NCI-H2227 treated with DMSO at 0.1 percent for 48 hours (cell line): Measurements from ENCODE around the gene NPB.

ENCODE experiments used
- DNase-seq: peaks from one replicate; lab custom pipeline; 2025; lab: John Stamatoyannopoulos, UW

Gene NPB

DNA sequence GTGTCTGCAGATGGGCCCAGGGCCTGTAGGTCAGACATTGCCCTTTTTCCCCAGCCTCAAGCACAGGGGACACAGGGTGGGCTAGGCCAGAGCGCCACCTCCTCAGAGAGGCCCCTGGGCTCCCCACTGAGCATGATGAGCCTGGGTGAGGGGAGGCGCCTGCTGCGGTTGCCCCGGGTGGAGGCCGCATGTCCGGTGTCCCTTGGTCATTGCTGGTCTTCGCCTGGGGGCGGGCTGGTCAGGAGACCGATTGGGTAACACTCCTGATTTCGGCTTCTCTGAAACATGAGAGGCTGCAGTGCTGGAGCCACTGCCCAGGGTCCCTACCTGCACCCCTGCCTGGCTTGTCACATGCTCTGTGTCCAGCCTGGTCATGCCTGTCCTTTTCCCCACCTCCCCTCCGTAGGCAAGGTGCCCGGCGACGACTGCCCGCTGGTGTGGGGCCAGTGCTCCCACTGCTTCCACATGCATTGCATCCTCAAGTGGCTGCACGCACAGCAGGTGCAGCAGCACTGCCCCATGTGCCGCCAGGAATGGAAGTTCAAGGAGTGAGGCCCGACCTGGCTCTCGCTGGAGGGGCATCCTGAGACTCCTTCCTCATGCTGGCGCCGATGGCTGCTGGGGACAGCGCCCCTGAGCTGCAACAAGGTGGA is 2.4 kb upstream of the NPB start:
- no peak for DNase-seq

DNA sequence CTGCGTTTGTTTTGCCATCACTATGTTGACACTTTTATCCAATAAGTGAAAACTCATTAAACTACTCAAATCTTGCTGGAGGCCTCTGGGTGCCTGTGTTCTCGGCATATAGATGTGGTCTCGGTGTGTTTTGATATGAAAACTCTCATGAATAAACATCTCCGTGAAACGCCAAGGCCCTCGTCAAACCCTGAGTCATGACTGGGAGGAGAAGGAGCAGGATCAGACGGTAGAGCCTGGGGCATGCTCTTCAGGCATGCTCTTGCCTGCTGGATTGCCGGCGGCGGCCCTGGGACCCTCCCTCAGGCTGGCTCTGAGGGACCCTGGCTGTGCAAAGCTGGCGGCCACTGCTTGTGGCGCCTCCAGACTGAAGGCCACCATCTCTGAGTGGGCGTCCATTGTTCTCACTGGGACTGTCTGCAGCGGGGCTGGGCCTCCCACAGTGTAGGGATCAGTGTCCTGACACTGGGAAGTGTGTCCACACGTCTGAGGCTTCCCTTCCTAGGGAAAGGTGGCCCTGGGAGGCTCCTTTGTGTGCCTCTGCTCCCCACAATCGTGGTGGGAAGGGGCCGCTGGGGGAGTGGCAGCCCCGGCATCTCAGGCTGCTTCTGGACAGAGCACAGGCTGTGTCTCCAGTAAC is 1.7 kb upstream of the NPB start:
- no peak for DNase-seq

DNA sequence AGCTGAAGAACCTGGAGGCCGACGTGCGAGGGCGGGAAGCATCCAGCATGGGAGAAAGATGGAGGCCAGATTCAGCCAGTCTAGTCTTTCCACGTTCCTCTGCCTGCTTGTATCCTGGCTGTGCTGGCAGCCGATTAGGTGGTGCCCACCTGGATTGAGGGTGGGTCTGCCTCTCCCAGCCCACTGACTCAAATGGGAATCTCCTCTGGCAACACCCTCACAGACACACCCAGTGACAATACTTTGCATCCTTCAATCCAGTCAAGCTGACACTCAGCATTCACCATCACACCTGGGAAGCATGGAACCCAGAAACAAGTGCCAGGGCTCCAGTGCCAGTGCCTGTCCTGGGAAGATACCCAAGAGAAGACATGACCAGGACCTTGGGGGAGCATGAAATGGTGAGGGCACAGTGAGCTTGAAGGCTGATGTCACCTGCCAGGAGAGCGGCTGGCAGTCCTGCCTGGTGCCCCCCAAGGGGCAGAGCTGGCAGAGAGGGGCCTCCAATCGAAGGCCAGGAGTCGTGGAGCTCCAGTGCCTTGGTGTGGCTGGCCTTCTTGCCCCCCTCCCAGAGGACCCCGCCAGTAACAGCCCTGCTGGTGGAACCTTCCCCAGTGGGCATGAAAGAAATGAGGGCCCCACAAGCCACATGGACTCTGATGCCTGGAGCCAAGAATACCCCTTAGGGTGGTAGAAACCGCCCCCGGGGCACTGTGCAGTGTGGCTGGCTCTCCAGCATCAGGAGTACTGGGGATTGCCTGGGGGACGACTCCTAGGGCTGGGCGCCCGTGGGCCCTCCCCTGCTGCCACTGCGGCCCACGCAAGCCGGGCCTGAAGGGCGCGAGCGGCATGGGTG is 643 bp upstream of the NPB start:
- DNase-seq, result no peak

DNA sequence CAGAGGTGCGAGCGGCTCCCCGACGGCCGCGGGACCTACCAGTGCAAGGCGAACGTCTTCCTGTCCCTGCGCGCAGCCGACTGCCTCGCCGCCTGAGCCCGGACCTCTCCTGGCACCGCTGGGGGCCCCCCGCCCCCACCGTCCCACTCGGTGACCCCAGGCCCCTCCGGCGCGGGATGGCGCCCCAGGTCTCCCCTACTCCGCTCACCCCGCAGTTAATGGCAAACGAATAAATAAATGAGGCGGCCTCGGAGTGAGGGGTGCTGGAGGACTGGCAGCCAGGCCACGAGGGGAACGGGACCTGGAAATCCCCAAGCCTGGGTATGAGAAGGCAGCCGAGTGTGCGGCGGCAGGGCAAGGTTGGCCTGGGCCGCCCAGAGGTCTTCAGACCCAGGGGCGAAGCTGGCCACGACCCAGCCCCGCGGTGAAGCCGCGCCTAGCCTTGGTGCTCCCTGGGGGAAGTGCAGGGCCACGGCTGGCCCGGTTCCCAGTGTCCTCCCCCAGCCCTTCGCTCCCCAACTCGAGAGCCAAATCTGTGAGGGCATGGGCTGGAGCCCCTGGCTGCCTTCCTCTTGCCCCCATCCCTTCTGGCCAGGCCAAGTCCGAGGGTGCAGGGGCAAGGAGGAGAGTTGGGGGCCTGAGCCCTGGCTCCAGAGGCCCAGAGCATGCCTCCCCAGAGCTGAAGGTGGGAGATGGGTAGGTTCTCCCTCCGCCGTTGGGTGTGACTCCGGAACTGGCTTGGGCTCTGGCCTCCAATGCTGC is 796 bp downstream of the NPB start:
- DNase-seq, result no peak

DNA sequence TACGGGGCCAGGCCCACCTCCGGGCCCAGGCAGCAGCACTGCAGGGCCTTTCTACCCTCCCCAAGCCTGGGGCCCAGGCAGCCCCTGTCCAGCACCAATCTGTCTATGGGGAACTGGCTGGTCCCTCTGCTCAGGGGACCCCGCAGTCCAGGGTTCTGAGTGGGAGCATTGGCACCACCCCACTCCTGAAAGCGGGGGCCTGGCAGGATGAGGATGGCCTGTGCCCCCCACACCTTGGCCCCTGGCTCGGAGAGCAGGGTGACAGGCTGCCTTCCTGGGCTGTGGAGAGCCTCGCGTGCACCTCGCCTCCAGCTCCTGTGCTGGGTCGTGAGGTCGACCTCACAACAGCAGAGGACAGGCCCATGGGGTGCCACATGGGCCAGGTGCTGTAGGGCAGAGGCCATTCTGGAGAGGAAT is 1.4 kb downstream of the NPB start:
- no peak for DNase-seq

DNA sequence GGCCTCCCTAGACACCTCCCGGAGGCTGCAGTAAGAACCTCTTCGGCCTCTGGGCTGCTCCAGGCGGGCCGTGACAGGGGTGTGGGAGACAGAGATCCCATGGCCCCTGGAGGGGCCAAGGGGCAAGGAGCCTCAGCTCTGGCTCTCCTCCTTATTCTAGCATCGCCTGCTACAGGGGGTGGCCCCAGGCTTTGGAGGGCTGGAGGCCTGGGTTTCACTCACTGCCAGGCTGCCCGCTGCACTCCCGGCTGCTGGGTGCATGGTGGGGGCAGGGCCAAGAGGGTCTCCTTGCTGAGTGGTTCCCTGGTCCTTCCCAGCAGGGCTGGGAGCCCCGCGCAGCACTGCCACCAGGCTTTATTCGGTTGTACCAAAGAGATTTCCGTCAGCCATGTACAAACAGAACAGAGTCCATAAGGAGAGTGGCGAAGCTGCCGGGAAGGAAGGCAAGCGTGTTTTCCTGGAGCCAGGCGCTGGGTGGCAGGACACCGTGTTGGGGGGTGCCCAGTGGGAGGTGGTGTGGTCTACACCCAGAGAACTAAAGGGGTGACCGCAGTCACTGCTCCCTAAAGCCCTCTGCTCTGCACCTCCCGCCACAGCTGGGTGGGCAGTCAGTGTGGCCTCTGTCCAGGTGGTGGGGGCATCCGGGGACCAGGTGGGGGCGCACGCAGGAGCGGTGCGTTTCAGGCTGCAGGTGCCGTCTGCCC is 2.0 kb downstream of the NPB start:
- DNase-seq, result no peak

DNA sequence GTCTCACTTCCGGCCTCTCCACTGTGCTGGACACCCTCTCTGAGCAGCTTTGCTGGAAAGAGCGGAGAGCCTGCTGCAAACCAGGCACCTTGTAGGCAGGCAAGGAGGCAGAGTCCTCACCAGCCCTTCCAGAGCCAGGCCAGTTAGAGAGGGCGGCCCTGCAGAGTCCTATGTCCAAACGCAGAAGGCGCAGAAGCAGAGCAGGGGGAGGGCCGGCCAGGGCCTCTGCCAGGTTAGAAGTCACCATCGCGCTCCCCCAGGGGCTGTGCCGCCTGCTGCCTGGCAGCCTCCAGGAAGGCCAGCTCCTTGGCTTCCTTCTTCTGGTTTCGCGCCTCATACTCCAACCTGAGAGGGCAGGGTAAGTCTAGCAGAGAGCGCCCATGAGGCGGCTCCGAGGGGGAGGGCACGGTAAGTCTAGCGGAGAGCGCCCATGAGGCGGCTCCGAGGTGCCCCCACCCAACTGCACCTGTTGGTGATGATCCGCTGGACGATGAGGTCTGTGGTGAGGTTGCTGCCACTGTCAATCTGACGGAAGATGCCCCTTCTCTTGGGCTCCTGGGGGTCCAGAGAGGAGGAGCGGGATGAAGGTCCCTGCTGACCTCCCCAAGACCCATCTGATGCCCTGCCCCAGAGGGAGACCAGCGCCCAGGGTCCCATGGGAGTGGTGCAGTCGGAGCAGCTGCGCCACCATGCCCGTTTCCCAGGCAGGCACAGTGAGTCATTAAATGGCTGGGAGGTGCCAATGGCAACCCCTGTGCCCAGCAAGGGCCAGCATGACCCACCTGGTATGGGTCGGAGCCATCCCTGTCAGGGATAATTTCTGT is 2.8 kb downstream of the NPB start:
- no peak for DNase-seq

DNA sequence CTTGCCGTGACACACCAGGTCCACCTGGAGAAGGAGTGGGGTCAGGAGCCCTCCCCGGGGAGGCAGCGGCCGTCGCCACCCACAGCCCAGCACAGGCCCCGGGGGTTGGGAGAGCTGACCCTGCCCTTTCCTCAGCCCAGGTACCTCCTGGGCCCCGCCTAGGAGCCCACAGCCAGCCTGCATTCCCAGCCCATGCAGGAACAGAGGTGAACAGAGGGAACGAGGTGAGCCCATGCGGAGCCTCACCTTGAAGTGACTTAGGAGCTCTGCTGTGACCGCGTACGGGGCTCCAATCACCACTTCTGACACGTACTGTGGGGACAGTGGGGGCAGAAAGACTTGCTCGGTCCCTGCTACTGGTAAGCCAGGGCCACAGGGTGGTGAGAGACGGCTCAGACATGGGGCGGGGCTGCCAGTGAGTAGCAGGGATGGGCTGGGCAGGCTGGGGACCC is 3.4 kb downstream of the NPB start:
- no peak for DNase-seq

DNA sequence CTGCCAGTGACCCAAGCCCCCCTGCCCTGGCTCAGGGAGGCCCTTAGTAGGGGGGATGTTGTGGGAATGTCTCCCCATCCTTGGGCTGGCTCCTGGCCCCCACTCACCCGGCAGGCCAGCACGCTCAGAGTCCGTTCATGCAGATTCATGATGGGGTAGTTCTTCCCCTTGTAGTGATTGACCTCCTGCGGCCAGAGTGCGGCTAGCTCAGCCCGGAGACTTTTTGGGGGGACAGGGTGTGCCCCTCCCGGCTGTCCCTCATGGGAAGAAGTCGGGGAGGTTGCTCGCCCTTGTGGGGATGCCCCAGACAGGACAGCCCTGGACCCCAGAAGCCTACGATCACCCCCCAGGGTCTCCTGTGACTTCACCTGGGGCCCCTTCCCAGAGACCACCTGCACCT is 4.0 kb downstream of the NPB start:
- DNase-seq, result no peak

DNA sequence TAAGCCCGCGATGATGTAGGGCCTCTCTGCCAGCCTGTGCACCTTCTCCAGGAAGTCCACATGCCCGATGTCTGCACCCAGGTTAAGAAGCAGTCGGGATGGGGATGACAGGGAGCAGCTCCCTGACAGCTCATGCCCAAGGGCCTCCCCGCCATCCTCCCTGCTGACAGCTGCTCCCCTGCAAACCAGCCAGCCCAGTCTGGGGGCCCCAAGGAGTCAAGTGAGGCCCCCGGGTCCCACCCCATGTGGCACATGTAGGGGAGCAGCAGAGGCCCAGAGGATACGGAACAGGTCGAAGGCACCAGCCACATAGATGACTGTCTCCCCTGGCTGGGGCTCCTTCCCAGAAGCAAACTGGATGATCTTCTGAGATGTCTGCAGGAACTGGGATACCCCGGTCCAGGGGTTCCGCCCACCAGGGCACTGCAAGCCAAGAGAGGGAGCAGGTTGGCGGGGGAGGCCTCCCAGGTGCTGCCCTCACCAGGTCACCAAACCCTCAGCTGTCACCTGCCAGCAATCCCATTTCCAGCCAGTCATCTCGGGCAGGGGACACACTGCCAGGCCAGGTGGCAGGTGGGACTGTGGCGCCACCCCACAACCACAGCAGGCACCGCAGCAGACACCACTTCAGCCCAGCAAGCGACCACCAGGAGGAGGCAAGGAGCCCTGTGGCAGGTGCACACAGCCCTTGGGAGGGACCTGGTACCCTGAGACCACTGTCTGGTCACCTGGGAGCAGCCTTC is 4.6 kb downstream of the NPB start:
- no peak for DNase-seq

DNA sequence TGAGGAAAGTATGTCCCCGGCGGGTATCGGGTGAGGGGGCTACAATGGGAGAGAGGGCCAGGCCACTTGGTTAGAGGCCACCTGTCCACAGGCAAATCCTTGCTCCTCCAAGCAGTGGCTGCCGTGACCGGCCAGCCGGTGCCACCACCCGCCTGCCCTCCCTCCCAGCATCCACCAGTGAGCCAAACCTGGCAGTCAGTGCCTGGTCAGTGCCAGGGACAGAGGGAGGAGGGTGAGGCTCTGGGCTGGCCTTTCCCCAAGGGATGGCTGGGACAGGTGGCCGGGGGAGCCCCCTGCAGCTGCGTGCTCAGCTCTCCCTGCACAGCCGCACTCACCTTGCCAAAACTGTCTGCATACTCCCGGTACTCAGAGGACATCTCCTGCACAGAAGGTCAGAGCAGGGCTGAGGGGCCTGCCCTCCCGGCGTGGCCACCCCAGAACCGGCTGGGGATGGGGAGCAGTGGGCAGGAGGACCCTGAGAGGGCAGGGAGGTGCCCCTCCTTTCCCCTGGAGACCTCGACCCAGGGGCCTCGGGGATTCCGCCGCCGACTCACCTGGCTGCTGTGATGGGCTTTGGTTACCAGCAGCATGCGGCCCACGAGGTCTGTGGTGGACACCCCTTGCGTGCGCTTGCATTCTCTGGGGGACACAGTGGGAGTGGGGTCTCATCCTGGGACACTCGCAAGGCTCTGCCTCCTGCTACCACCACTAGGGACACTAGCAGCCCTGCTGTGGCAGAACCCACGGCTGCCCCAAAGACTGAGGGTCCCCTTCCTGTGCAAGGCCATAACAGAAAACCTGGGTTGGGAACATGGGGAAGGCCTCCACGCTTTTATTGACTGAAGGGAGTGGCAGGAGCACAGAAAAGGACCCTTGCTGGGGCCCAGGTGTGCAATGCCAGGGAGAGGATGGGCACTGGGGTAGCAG is 5.4 kb downstream of the NPB start:
- no peak for DNase-seq

DNA sequence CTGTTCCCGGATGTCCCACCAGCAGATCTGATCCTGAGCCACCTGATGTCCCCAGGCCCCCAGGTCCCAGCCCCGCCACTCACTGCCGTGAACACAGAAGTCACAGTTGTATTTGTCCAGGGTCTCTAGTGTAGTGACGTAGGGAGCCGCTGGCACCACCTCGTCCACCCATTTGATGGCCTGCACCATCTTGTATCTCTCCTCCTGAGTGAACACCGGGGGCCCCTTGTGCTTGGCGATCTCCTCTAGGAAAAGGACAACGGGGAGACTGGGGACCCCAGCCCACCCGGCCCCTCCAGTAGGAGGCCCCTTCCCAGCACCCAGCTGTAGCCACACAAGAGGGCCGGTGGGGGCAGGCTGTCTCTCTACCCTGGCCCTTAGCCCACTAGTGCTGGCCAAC is 6.8 kb downstream of the NPB start:
- no peak for DNase-seq

DNA sequence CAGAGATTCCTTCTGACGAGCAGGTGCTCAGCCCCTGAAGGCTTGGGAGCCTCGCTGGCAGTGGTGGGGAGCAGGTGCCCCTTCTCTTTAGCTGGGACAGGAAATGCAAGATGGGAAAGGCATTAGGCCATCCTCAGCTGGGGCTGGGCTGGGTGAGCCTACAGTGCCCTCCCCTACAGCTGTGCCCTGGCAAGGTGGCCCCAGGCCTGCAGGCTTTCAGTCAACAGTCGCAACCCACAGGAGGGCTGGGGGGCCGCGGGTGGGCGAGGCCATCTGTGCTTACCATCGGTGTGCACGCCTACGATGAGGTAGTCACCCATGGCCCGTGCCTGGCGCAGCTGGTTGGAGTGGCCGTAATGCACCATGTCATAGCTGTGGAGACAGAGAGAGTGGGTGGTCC is 7.2 kb downstream of the NPB start:
- DNase-seq, result no peak

DNA sequence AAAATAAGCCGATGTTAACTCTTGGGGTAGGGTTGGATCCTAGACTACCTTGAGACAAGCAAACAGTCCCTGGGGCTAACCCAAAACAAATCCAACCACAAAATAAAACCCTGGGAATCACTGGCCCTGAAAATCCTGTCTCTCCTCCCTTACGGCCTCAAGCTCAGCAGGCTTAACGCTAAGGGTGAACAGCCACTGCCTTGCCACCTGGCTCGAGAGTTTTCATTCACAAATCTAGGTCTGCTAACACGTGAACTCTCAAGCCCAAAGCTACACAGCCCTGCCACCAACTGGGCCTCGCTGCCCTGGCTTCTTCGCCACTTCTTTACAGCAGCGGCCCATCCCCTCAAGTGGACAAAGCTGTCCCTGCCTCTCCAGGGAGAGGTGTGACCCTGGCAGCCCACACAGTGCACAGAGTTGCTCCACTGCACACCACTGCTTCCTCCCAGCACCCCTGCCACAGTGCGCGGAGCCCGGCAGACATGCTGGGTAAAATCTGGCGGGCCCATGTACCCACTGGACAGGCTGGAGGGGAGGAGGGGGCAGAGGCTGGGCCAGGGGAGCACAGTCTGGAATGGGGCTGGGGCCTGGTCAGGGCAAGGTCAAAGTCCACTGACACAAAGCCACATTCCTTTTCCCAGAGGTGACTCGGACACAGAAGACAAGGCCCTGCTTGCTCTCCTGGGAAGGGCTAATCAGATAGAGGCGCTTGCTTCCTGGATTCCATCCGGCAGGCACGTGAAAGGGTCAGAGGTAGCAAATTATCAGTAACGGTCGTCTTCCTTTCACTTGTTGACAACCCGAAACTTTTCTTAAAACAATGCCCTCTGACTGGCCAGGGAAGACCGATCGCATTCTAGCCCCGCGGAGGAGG is 8.2 kb downstream of the NPB start:
- no peak for DNase-seq

DNA sequence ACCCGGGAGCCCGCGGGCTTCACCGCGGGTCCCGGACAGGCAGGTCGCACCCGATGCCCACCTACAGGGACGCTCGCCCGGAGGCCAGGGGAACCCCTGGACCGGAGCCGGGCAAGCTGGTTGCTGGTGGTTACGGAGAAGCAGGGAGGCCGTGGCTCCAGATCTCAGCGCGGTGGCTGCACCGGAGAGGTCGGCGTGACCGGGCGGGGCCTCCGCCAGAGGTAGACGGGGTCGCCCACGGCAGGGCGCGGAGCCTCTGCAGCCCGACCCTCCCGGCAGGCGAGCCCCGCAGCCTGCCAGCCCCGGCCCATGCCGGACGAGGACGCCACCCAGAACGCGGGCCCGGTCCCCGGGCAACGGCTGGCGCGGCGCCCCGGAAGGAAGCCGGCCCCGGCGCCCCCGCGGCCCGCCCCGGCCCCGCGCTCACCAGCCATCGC is 8.8 kb downstream of the NPB start:
- no peak for DNase-seq

DNA sequence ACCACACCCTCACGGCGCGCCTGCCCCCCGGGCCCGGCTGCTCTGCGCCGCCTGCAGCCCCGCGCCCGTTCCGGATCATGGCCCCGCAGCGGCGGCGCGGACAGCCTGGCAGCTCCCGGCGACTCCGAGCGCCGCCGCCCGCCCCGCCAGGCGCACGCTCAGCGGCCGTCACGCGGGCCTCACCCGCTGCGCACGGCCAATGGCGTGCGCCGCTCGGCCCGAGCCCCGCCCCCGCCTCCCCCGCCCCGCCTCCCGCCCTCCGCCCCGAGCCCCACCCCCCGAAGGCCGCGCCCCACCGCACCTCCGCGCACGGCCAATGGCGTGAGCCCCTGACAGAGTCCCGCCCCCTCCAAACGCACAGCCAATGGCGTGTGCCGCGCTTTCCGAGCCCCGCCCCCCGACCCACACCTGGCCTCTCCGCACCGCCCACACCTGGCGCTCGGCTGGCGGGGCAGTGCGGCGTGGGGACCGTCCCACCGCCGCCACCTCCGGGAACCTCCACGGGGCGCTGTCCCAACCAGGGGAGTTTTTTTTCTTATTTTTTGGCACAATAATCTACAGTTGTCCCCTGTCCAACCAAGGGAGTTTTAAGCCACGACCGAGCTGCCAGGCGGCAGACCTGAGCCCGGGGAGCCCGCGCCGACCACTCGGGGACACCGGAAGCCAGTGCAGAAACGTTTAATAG is 9.4 kb downstream of the NPB start, which contains the start of gene PCYT2:
Gene PCYT2 (minus strand): TSS at position 123 of the 685 bp plus-strand sequence. CDS start 44 bp downstream, at position 79.
- peak; percentile 90 for DNase-seq

DNA sequence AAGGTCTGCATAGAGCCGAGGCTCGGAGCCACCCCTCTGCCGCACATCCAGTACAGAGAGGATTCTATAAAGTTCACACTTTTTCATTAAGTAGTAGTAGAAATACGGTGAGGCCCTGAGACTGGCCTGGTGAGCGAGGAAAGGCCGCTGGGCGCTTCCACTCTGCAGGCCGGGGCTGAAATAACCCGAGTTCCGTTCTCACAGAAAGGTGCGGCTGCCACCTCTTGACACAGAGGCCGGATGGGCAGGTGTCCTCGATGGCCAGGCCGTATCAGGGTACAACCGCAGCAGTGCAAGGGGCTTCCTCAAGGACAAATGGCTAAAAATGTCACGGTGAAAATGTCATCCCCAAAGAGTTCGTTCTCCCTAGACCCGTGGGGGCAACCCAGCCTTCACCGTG is 9.9 kb downstream of the NPB start:
- DNase-seq, result no peak
